Measurements from ENCODE around the gene PITPNC1. TPM values are rescaled to one million over a fixed set of nuclear protein-coding genes. Genes with fewer than 3 reads are reported as not detected.

PITPNC1 gene
- total RNA-seq, 1 donor from 2014 or later: 21.5 TPM

GRCh38 chr17:67606471-67606870 lies 229.4 kb downstream of the PITPNC1 start:
- DNase-seq (ENCODE audit: low read depth, low spot score): no peak
- no peak for TF ChIP-seq CTCF (conservative IDR thresholded peaks at IDR 0.05)
- H3K9me3 Mint-ChIP-seq: no peaks in the 10 kb centered on the region
- H3K4me3 Mint-ChIP-seq: no peak overlapping the region
- peaks cover 8% of the 10 kb centered on the region for H3K4me1 Mint-ChIP-seq
- no peaks in the 10 kb centered on the region for H3K27me3 Mint-ChIP-seq (ENCODE audit: low read depth)
- no peak overlapping the region for H3K27ac Mint-ChIP-seq (ENCODE audit: unreplicated experiment)
- no peaks in the 10 kb centered on the region for H3K36me3 Mint-ChIP-seq (ENCODE audit: low read depth)

- no peak for DNase-seq (ENCODE audit: low read depth, low spot score)
- Mint-ChIP-seq H3K27me3 (ENCODE audit: low read depth) (no peaks in the 10 kb centered on the region), H3K36me3 (ENCODE audit: low read depth) (no peaks in the 10 kb centered on the region), H3K4me3 (no peak overlapping the region), H3K9me3 (no peaks in the 10 kb centered on the region), H3K27ac (ENCODE audit: unreplicated experiment) (no peak overlapping the region), H3K4me1 (peaks cover 8% of the 10 kb centered on the region)
- TF ChIP-seq CTCF (conservative IDR thresholded peaks at IDR 0.05): no peak
Observed at GRCh38 chr17:67606896-67607604, 230.0 kb downstream of the PITPNC1 start.

- Mint-ChIP-seq H3K27ac (ENCODE audit: unreplicated experiment) (no peak overlapping the region), H3K27me3 (ENCODE audit: low read depth) (no peaks in the 10 kb centered on the region), H3K4me1 (peaks cover 6% of the 10 kb centered on the region), H3K36me3 (ENCODE audit: low read depth) (no peaks in the 10 kb centered on the region), H3K4me3 (no peak overlapping the region), H3K9me3 (no peaks in the 10 kb centered on the region)
- no peak for TF ChIP-seq CTCF (conservative IDR thresholded peaks at IDR 0.05)
- no peak for DNase-seq (ENCODE audit: low read depth, low spot score)
Observed at GRCh38 chr17:67610061-67610460, 233.0 kb downstream of the PITPNC1 start.

GRCh38 chr17:67613961-67614360 lies 236.9 kb downstream of the PITPNC1 start:
- Mint-ChIP-seq H3K4me1 (peaks cover 32% of the 10 kb centered on the region), H3K4me3 (no peak overlapping the region), H3K27me3 (ENCODE audit: low read depth) (no peaks in the 10 kb centered on the region), H3K27ac (ENCODE audit: unreplicated experiment) (no peak overlapping the region), H3K9me3 (no peaks in the 10 kb centered on the region), H3K36me3 (ENCODE audit: low read depth) (no peaks in the 10 kb centered on the region)
- no peak for DNase-seq (ENCODE audit: low read depth, low spot score)
- no peak for TF ChIP-seq CTCF (conservative IDR thresholded peaks at IDR 0.05)

- no peaks in the 10 kb centered on the region for H3K36me3 Mint-ChIP-seq (ENCODE audit: low read depth)
- H3K4me1 Mint-ChIP-seq: peaks cover 28% of the 10 kb centered on the region
- no peak for TF ChIP-seq CTCF (conservative IDR thresholded peaks at IDR 0.05)
- DNase-seq (ENCODE audit: low read depth, low spot score): no peak
- no peak overlapping the region for H3K4me3 Mint-ChIP-seq
- peak overlapping the region; percentile 88 for H3K27ac Mint-ChIP-seq (ENCODE audit: unreplicated experiment)
- H3K9me3 Mint-ChIP-seq: no peaks in the 10 kb centered on the region
- H3K27me3 Mint-ChIP-seq (ENCODE audit: low read depth): no peaks in the 10 kb centered on the region
Observed at GRCh38 chr17:67615011-67615561, 238.0 kb downstream of the PITPNC1 start.

Data from neural crest cell (in vitro differentiated cells).